ENCODE measurements around the gene HOXA9.

Gene HOXA9

GRCh38 chr7:27179030-27179429 lies 13.7 kb upstream of the HOXA9 start:
- no peak for DNase-seq (ENCODE audit: extremely low read depth, low read depth)
- no peak for TF ChIP-seq CTCF (IDR thresholded peaks at IDR 0.05; ENCODE audit: low read depth, low read length, missing control alignments)
- H3K4me3 ChIP-seq (replicated peaks; ENCODE audit: low read depth, low read length), result peak overlapping the region; percentile 83

- DNase-seq (ENCODE audit: extremely low read depth, low read depth), result no peak
- no peak for TF ChIP-seq CTCF (IDR thresholded peaks at IDR 0.05; ENCODE audit: low read depth, low read length, missing control alignments)
- H3K4me3 ChIP-seq (replicated peaks; ENCODE audit: low read depth, low read length), result peak overlapping the region; percentile 83
Observed at GRCh38 chr7:27178366-27178765, 13.0 kb upstream of the HOXA9 start.

- TF ChIP-seq CTCF (IDR thresholded peaks at IDR 0.05; ENCODE audit: low read depth, low read length, missing control alignments), result no peak
- peak overlapping the region; percentile 83 for H3K4me3 ChIP-seq (replicated peaks; ENCODE audit: low read depth, low read length)
- no peak for DNase-seq (ENCODE audit: extremely low read depth, low read depth)
Observed at GRCh38 chr7:27177795-27178320, 12.5 kb upstream of the HOXA9 start.

- H3K4me3 ChIP-seq (replicated peaks; ENCODE audit: low read depth, low read length), result peak overlapping the region; percentile 83
- TF ChIP-seq CTCF (IDR thresholded peaks at IDR 0.05; ENCODE audit: low read depth, low read length, missing control alignments), result no peak
- no peak for DNase-seq (ENCODE audit: extremely low read depth, low read depth)
Observed at GRCh38 chr7:27176962-27177794, 11.8 kb upstream of the HOXA9 start.

GRCh38 chr7:27176524-27176845 lies 11.1 kb upstream of the HOXA9 start:
- TF ChIP-seq CTCF (IDR thresholded peaks at IDR 0.05; ENCODE audit: low read depth, low read length, missing control alignments), result no peak
- peak overlapping the region; percentile 83 for H3K4me3 ChIP-seq (replicated peaks; ENCODE audit: low read depth, low read length)
- DNase-seq (ENCODE audit: extremely low read depth, low read depth), result no peak

GRCh38 chr7:27175626-27176523 lies 10.5 kb upstream of the HOXA9 start:
- no peak for TF ChIP-seq CTCF (IDR thresholded peaks at IDR 0.05; ENCODE audit: low read depth, low read length, missing control alignments)
- DNase-seq (ENCODE audit: extremely low read depth, low read depth), result no peak
- peak overlapping the region; percentile 83 for H3K4me3 ChIP-seq (replicated peaks; ENCODE audit: low read depth, low read length)

All from HFF-Myc (cell line).